ENCODE results near the gene RASGRP4.
"Not testable (repeated sequence)": the region's sequence is repeated elsewhere in the genome, so short reads cannot be mapped to it uniquely, and the experiment has no call there.

Gene RASGRP4

DNA sequence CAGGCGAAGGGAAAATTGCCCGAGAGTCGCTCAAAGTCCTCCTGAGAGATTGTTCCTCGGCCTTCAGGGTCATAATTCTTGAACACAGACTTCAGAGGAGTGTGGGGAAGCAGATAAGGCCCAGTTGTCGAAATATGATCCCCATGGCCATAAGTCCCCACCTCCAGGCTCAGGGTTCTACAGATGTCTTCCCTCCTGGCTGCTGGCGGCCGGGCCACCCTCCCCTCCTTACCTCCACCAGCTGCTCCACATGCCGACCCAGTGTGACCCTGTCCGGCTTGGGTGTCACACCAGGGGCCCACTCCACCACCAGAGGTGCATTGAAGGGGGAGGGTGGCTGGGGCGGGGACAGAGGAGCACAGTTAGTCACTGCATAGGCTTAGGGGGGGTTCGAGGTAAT, 13.1 kb downstream of the RASGRP4 start:
- DNase-seq: no peak

GRCh38 chr19:38412491-38412890, 13.5 kb downstream of the RASGRP4 start:
- DNase-seq: no peak

- DNase-seq: not testable (repeated sequence)
These were observed 14.1 kb downstream of the RASGRP4 start for GRCh38 chr19:38411898-38412297.

GRCh38 chr19:38411041-38411712, 14.8 kb downstream of the RASGRP4 start:
- no peak for DNase-seq

DNA sequence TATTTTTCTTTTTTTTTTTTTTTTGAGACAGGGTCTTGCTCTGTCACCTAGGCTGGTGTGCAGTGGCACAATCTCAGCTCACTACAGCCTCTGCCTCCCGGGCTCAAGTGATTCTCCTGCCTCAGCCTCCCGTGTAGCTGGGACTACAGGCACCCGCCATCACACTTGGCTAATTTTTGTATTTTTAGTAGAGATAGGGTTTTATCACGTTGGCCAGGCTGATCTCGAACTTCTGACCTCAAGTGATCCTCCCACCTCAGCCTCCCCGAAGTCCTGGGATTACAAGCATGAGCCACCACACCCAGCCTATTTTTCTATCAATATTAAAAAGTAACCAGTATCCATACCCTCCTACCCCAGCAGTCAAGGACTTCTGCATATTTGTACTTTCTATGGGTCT, 15.6 kb downstream of the RASGRP4 start:
- not testable (repeated sequence) for DNase-seq

DNA sequence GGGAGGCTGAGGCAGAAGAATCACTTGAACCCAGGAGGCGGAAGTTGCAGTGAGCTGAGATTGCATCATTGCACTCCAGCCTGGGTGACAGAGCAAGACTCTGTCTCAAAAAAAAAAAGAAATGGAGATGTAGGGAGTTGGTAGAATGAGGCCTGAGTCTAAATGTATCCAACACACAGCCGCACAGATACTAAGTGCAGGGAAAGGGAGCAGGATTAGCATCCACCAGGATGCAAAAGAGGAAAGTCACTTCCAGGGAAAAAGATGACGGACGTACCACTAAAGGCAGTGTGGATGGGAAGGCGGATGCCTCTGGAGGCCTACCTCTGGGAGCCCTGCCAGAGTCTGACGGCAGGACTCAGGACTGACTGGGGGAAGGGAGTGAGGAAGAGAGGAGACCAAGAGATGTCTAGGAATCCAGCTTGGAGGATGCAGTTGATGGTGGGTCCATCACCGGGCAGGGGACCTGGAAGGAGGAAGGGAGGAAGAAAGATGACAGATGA, 16.3 kb downstream of the RASGRP4 start:
- DNase-seq: no peak

DNA sequence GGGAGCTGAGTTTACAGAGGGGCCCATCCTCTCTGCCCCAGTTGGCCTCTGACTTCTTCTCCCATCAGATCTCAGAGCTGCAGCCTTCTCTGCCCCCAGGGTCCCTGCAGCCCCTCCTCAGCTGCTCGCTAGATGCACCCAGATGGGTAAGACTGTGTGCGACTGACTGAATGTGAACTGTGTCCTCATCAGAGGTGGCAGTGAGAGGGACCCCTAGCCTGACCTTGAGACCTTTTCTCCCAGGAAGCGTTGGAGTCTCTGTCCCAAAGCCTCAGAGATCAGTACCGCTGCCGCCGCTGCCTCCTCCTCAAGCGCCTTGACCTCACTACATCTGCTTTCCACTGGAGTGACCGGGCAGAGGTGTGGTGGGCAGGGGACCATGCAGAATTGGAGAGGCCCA, 20.7 kb downstream of the RASGRP4 start:
- no peak for DNase-seq

DNA sequence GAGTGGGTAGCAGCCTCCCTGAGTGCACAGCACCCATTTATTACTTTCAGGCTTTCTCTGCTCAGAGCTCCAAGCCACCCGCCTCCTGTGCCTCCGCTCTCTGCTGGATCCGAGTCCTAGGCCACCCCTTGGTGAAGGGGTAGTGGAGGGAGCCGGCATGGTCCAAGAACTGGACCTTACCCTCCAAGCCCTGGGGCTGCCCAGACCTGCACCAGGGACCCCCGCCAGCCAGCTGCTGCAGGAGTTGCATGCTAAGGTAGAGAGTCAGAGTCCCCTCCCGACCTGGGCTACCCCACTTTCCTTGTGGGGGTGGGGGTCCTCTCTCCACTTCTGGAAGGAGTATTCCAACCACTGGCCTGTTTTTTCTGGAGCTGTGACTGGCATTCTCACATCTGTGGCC, 21.2 kb downstream of the RASGRP4 start:
- no peak for DNase-seq

DNA sequence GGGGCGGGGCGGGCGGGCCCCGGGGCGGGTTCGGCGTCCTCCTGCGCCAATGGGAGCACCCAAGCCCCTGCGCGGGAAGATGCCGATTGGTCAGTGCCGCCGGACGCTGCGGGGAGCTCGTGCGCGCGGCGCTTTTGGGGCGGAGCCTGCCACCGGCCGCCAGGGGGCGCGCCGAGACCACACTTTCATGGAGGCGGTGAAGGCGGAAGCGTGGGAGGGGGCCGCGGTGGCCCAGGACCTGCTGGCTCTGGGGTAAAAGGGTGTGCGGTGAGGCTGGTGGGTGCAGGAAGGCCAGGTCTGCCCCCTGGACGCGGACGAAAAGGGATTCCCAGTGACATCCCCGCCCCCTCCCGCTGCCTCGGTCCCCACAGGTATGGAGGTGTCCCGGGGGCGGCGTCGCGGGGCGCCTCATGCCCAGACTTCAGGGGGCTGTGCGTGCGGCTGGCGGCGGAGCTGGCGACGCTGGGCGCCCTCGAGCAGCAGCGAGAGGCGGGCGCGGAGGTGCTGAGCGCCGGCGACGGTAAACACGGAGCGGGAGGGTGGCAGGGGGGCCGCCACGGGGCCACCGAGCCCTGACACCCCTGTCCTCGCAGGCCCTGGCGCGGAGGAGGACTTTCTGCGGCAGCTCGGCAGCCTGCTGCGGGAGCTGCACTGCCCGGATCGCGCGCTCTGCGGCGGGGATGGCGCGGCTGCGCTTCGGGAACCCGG, 22.9 kb downstream of the RASGRP4 start, which contains the start of gene FAM98C:
TSS of gene FAM98C (plus strand) at position 127 of the 708 bp plus-strand sequence. CDS start at position 188, 61 bp downstream.
- DNase-seq: peak; percentile 99

GRCh38 chr19:38402623-38402966, 23.4 kb downstream of the RASGRP4 start:
- DNase-seq: no peak

DNA sequence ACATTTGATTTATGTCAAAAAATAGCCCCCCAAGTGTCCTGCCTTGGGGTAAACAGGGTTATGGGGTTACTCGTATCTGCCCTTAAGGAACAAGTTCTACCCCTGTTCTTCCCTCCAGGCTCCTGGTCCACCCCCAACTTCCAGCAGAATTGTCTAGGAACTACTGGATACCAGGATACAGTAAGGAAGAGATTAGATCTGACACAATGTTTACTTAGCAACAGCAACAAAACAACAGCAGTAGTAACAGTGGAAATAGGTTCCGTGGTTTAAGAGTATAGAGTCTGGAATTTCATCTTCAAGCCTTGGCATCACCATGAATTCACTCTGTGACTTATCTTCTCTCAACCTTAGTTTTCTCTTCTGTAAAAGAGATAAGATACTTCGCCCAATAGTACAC, 24.9 kb downstream of the RASGRP4 start:
- no peak for DNase-seq

- DNase-seq: no peak
These were observed 25.7 kb downstream of the RASGRP4 start for GRCh38 chr19:38400361-38400760.

GRCh38 chr19:38399537-38399936, 26.5 kb downstream of the RASGRP4 start:
- no peak for DNase-seq

DNA sequence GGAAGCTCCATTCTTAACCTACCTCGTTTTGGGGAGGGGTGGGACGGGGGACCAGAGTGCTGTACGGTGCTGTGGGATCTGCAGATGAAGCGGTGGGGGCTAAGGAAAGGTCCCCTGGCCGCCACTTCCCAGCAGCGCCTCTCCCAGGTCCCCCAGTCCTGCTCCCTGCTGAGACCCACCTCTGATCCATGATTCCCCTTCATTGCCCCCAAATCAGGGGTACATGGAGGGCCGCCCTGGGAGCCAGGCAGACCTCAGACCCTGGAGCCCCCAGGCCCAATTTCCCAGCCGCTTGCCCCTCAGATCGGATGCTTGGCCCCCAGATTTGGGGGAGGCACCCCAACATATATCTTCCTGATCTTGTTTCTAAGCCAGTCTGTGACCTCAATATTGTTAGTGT, 26.9 kb downstream of the RASGRP4 start:
- DNase-seq: no peak

GRCh38 chr19:38395381-38396114, 30.5 kb downstream of the RASGRP4 start:
- DNase-seq: peak; percentile 78

DNA sequence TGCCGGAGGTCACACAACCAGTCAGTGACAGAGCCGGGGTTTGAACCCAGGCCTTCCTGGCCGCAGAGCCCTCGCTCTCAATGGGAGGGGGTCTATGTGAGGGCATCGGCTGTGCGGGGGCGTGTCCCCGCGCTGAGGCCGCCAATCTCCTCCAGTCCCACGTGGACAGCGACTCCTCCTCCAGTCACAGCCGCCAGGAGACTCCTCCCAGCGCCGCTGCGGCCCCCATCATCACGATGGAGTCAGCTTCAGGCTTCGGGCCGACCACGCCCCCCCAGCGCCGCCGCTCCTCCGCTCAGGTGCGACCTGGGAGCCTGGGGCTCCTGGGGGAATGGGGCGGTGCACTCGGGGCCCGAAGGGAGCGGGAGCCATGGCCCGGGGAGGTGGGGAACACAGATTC, 31.5 kb downstream of the RASGRP4 start:
- DNase-seq: peak; percentile 88

- DNase-seq: no peak
These were observed 33.2 kb downstream of the RASGRP4 start for GRCh38 chr19:38392707-38393308.

GRCh38 chr19:38391911-38392464, 34.0 kb downstream of the RASGRP4 start:
- no peak for DNase-seq

DNA sequence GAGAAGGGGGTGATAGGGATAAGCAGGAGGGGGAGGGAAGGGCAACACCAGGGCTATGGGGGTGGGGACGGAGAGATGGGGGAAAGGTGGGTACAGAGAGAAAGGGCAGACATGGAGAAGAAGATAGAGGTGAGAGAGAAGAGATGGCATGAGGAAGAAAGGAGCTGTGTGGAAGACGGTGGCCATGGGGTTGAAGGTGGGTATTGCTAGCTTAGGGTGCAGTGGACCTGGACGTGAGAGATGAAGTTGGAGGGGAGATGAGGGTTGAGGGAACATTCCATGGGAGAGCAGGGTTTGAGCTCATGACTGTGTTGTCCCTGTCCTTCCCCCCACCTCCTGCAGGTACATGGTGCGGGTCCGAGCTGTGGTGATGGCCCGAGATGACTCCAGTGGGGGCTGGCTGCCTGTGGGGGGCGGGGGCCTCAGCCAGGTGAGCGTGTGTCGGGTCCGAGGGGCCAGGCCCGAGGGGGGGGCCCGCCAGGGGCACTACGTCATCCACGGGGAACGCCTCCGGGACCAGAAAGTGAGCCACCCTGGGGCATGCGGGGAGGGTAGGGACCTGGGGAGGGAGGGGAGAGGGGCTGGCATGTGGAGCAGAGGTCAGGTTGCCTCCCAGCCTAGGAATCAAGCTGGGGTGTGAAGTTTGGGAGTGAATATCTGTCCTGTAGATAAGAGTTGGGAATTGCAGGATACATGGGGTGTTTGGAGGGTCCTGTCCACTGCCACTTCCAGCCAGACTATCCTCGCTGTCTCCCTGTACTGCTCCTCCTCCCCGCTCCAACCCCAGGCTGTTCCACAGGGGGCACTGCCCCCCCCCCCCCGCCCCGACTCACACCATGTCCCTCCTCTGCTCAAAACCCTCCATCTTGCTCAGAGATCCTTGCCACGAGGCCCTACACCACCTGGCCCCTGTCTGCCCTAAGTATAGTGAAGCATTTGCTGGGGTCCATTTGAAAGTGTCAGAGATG, 35.8 kb downstream of the RASGRP4 start:
- no peak for DNase-seq

GRCh38 chr19:38389101-38389925, 36.7 kb downstream of the RASGRP4 start:
- no peak for DNase-seq

Measured in activated effector memory CD4-positive, alpha-beta T cell treated with anti-CD3 and anti-CD28 coated beads, Interleukin-2, amount 50 U/mL, for 16 hours (primary cell).